ENCODE results near the gene HAGH.

- no peak for TF ChIP-seq CTCF (IDR thresholded peaks at IDR 0.05)
- peak; percentile 49 for TF ChIP-seq POLR2A (IDR thresholded peaks at IDR 0.05)
These were observed 44.0 kb downstream of the HAGH start, which contains the start of the genes NUBP2 and SPSB3 for GRCh38 chr16:1782408-1783264.

All from right lobe of liver (tissue), 4 donors.